ENCODE results near the gene CACNA2D1.
A peak's percentile ranks its signal among the peaks of the same experiment; 100 is the strongest.

The CACNA2D1 gene

GRCh38 chr7:82211333-82211732 is 232.2 kb downstream of the CACNA2D1 start:
- DNase-seq = no peak

DNA sequence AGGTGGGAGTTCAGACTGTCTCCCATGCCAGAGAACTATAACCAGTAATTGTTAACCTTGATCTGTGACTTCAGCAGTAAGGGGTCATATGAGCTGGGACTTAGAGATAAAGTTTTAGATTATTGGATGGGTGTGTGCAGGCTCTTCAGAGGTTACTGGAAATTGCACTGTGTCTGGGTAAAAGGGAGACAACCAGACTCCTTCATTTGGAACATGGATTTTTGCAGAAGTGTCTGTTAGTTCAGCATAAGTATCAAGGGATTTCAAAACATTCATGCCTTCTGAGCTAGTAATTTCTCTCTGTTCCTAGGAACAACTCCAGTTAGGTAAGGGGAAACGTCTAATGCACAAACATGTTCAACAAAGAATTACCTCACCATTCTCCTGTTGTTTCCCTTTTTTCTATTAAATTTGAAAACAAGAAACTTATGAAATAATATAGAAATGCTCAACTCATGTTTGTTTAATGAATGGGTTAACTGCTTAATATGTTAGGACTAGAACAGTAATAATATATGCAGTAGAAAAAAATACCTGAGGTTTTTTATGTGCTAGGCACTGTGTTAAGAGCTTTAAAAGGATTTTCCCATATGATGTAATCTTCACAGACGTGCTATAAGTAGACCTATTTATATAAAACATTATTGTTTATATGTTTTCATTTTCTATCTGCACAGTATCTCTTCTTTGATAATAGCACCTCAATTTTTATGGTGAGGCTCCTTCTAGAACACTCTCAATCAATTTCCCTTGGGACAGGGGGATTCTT is 233.0 kb downstream of the CACNA2D1 start:
- DNase-seq = no peak

- no peak for DNase-seq
These were observed 234.3 kb downstream of the CACNA2D1 start for GRCh38 chr7:82209179-82209747.

DNA sequence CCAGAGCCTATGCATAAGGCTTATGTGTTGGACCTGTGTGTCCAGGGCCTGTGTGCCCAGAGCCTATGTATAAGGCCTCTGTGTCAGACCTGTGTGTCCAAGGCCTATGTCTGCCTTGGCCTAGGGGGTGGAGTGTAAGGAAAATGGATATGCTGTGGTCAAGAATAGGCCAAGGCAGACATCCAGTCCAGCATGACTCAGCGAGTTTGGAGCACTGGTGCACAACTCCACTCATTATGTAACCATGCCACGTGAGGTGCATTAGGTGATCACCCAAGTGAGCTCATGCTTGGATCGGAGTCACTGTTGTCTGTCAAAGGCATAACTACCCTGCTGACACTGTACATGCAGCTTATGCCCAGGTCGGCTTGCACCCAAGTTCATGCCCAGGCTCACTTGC is 238.9 kb downstream of the CACNA2D1 start:
- no peak for DNase-seq

GRCh38 chr7:82202965-82203364 is 240.6 kb downstream of the CACNA2D1 start:
- DNase-seq = no peak

DNA sequence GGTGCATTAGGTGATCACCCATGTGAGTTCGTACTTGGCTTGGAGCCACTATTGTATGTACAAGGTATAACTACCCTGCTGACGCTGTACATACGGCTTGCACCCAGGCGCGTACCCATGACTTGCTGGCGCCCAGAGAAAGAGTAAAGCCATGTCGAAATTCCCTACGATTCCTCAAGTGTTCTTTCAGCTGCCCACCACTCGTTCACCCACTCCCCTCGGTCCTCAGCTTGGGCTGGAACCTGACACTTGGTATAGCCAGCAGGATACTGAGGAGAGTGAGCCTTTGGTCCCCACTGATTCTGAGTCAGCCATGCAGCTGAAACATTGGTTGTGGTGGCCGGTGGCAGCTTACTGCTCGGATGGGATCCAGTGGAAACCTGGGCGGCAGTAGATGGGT is 241.5 kb downstream of the CACNA2D1 start:
- no peak for DNase-seq

DNA sequence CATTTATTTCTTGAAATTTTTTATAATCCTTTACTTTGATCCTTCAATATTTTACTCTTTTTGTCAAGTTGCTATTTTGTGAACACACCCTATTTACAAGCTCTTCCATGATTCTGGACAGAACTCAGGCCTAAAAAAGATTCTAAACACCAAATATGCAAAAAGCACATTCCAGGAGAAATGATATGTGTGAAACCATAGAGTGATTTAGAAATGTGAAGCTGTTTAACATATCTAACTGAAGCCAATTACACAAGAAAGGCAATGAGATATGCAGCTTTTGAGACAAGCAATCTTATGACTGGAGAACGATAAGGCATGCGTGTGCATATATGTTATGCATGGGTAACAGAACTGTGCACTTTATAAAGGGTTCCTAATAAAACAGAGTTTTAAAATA is 243.0 kb downstream of the CACNA2D1 start:
- DNase-seq = no peak

GRCh38 chr7:82194016-82194643 is 249.4 kb downstream of the CACNA2D1 start:
- DNase-seq = no peak

DNA sequence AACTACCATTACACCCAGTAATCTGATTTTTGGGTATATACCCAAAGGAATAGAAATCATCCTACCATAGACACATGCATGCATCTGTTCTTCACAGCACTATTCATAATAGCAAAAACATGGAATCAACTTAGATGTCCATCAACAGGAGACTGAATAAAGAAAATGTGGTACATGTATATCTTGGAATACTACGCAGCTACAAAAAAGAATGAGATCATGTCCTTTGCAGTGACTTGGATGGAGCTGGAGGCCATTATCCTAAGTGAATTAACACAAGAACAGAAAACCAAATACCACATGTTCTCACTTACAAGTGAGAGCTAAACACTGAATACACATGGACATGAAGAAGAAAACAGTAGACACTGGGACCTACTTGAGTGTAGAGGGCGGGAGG is 254.9 kb downstream of the CACNA2D1 start:
- no peak for DNase-seq

DNA sequence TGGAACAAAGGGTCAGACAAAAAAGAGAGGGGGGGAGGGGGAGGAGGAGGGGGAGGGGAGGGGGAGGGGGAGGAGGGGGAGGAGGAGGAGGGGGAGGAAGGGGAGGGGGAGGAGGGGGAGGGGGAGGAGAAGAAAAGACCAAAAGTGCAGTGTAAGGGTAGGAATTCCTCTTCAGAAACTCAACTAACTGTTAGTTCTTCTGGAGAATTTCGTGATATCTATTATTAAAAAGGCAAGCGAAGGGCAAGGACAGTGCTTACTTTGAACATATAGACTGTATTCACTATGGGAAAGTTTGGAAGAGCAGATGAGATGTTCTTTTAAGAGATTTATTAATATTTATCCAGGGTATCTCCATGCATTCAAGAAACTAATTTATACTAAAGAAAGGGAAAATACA is 258.1 kb downstream of the CACNA2D1 start:
- DNase-seq = no peak

DNA sequence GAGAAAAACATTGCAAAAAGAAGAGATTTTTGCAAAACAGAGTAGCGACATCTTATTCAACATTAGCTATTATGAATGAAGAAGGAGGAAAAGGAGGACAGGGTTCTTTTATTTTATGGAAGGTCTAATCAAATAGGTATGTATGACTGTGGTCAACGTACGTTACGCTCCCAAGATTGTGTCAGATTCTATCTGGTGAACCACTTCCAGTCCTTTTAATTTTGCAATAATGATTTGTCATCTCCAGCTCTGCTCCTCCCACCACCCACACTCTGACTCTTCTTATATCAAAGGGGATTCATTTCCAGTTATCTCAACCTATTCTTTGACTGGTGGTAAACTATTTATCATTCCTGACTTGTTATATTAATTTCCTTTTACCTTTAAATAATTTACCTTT is 259.9 kb downstream of the CACNA2D1 start:
- no peak for DNase-seq

- no peak for DNase-seq
These were observed 264.3 kb downstream of the CACNA2D1 start for GRCh38 chr7:82179311-82179710.

DNA sequence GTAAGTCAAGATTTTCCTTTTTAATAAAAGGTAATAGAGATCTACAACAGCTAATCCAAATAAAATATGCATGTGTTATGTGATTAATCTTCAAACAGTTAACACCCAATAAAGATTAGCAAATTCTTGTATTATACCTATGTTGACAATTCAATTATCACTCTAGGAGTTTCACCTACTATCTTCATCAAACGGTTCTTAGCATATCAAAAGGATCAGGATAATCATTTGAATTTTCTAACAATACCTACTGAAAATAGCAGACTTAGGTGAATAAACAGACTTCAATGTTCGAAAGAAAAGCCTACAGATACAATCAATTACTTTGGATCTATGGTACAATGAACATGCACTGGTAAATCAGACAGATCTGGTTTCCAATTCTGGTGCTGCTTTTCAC is 268.3 kb downstream of the CACNA2D1 start:
- peak; percentile 15 for DNase-seq

GRCh38 chr7:82173400-82174021 is 270.1 kb downstream of the CACNA2D1 start:
- no peak for DNase-seq

DNA sequence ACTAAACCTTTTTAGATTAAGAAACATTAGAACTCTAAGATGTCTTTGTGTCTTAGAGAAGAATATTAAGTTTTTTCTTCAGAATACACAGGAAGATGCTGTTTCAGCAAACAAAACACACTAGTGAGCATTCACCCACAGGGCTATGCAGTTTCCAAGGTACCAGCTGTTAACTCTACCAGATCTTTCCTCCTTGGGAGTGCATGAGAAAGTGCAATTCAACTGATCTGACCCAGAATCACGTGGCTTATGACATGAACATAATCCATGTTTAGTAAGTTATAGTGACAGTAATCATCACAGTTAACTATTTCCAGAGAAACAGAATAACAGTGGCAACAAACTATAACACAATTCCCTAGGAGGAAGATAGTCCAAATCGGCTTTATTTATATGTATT is 270.7 kb downstream of the CACNA2D1 start:
- no peak for DNase-seq

DNA sequence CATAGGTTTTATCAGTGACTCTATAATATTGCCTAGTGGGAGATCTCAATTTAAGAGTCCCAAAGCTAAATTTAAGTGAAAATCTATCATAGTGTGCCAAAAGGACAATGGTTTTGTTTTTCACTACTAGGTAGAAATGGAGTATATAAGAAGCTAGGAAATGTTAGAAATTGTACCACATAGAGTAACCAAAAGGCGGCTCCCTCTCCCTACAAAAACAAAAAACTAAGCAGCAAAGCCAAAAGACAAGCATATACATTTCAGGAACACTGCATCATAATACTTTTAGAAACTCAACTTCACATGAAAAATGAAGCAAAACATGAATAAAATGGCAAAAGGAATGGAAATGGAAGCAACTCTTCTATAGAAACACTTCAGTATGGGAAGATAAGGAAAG is 271.6 kb downstream of the CACNA2D1 start:
- no peak for DNase-seq

GRCh38 chr7:82167558-82168314 is 275.8 kb downstream of the CACNA2D1 start:
- no peak for DNase-seq

DNA sequence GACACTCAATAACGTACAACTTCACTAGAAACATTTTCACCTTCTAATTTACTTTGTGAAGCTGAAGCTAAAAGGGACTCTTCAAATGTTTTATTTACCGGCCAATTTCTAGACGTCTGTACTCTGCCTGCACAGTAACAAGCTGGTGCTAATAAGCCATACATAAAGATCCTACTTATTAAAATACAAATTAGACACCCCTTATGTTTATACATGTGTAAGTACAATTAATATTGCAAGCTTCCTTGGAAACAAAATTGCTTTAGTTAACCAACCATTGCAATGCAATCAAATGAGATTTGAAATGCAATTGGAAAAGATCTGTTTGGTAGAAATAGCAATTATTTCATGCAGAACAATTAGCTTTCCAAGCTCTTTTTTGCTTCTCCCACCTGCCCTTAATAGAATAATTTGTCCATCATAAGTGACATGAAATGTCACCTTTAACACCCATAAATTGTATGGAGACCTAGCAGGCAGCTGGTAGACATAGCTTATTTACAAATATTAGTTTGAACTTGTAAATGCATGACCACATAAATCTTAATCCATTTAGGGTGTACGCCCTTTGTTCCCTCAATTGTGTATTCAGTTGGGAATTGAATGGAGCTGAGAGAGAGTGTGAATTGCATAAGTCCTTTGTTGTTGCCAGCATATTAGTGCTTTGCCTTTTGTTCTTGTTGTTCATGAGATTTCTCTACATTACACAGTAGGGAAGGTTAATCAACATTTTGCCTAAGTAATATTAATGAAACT is 277.1 kb downstream of the CACNA2D1 start:
- peak; percentile 87 for DNase-seq

- peak; percentile 65 for DNase-seq
These were observed 278.8 kb downstream of the CACNA2D1 start for GRCh38 chr7:82164813-82165212.

DNA sequence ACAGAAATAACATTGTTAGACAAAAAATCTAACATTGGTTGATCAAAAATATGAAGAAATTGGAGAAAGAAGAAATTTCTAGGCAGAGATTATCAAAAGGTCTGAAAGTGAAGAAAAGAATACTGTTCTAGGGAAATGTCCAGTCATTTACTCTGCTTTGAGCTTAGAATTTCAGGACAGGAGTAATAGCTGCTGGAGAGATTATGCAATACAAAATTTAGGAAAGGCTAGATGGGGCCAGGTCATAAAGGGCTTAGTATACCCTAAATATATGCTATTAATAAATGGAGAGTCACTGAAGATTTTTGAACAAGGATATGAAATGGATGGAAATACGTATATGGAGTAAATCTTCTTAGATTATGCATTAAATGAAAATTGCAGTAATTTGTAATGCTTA is 279.2 kb downstream of the CACNA2D1 start:
- DNase-seq = no peak

DNA sequence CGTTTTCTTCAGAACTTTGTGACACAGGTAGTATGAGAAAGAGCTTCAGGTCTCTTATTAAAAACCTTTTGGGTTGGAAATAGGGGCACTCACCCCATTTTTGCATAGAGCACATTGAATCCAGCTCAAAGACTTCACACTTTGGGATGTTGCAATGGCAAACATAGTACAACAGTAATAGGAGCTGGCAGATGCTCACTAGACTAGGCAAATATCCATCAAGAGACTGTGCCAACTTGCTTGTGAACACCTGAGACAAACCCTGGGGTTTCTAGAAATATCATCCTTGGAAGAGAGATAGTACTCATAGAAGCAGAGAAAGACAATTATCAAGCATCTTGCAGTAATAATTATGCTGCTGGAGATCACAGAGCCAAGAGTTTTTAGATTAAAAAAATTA is 280.0 kb downstream of the CACNA2D1 start:
- peak; percentile 32 for DNase-seq

- DNase-seq = no peak
These were observed 281.3 kb downstream of the CACNA2D1 start for GRCh38 chr7:82162289-82162688.

Data from COR-L47 (cell line).